Activated CD4-positive, alpha-beta T cell treated with anti-CD3 and anti-CD28 coated beads, Interleukin-2, Interleukin-4, amounts not matched to agents 100 ng/mL and 50 ng/mL, durations not matched to agents 16 hours and 8 hours (primary cell): Measurements from ENCODE around the gene TDRKH.
A peak's percentile ranks its signal among the peaks of the same experiment; 100 is the strongest.

Source experiments
- DNase-seq: peaks from one replicate; pipeline ENCODE4 v3.0.0-alpha.2; 2020; ENCODE audit warnings: low spot score

Gene TDRKH, protein sequence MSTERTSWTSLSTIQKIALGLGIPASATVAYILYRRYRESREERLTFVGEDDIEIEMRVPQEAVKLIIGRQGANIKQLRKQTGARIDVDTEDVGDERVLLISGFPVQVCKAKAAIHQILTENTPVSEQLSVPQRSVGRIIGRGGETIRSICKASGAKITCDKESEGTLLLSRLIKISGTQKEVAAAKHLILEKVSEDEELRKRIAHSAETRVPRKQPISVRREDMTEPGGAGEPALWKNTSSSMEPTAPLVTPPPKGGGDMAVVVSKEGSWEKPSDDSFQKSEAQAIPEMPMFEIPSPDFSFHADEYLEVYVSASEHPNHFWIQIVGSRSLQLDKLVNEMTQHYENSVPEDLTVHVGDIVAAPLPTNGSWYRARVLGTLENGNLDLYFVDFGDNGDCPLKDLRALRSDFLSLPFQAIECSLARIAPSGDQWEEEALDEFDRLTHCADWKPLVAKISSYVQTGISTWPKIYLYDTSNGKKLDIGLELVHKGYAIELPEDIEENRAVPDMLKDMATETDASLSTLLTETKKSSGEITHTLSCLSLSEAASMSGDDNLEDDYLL

DNA sequence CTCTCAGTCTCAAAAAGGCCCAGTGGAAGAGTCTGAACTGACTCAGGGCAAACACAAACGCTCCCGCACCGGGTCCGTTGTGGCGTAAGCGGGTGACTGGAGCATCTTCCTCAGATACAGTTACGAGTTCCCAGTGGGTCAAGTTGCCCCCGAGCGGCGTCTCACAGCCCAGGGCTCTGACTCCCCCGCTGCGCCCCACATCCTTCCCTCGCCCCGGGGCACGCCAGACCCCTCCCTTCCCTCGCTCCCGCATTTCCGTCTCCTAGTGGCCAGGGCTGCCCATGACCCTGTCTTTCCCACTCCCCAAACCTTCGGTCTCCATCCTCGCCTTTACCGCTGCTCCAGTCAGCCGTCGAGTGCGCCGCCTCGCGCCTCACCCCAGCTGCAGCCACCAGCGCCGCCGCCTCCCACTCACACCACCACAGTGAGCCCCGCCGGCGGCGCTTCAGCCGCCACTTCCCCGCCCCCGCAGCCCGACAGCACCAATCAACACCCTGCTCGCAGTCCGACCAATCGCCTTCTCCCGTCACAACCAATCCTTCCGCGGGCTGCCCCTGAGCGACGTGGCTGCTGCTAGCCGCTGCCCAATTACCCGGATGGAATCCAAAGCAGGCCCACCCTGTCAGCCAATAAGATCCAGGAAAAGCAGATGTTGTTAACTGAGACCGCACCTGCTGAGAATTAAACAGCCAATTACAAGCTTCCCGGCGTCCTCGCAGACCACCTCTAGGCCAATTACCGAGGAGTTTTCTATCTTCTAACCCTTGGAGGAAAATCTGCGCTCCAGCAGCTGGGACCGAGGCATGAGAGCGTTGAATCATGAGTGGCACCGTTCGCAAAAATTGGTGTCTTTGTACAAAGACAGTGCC lies at the start of gene TDRKH:
Gene TDRKH (minus strand): TSS at position 430 of the 869 bp plus-strand sequence. CDS start 7,478 bp downstream, outside the sequence.
- DNase-seq: peak; percentile 100

DNA sequence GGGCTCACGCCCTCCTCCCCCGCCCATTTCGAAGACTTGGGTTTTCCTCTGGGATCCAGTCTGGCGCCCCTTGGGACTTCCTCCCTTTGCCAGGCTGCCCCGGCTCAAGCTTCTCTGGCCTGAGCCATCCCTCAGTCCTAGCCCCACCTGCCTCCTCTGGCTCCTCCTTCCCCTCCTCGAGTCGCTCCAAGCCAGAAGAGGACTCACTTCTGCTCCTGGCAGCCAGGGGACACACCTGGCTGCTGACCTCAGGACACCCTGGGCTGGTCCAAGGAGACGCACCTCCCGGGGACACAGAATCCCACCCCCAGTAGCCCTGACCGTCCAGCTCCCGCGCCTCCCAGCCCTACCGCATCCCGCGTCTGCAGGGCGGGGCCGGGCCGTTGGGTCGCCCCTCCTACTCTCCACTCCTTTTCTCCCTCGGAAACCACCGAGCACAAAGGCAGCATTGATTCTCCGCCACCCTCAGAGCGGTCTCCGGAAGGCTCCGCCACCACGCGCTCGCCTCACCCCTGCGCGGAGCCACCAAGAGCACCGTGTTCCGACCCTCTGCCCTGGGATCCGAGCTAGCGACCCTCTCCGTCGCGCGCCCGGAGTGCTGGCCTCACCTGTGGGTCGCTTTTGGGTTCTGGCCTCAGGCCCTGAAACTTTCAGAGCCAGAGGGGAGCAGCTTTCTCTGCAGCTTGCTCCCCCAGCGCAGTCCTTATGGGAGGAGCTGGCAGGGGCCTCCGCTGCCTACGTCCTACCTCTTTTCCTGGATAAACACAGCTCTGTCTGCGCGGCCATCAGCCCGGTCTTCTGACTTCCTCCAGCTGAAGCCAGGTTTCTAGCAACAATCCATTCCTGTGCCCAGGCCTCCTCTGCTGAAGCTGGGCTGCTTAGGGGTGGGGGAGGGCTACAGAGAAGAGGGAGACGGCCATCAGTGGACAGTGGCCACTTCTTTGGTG lies 49.4 kb upstream of the TDRKH start, which contains the start of gene C2CD4D:
Gene C2CD4D (minus strand): TSS at position 364 of the 947 bp plus-strand sequence. CDS start 831 bp downstream, outside the sequence.
- peak; percentile 85 for DNase-seq

DNA sequence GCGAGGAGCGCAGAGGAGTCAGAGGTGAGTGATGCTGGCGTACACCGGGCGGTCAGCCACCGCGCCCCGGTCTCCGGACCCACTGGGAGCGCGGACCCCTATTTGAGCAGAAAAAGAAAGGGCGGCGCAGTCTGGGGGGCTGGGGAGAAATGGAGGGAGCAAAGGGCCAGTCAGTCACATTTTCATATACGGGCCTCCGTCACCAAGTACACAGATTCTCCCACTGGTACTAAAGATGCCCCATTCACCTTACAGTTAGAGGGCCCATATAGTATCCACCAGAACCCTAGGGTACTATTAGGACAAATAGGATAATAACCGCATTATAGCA lies 48.7 kb upstream of the TDRKH start:
- no peak for DNase-seq

DNA sequence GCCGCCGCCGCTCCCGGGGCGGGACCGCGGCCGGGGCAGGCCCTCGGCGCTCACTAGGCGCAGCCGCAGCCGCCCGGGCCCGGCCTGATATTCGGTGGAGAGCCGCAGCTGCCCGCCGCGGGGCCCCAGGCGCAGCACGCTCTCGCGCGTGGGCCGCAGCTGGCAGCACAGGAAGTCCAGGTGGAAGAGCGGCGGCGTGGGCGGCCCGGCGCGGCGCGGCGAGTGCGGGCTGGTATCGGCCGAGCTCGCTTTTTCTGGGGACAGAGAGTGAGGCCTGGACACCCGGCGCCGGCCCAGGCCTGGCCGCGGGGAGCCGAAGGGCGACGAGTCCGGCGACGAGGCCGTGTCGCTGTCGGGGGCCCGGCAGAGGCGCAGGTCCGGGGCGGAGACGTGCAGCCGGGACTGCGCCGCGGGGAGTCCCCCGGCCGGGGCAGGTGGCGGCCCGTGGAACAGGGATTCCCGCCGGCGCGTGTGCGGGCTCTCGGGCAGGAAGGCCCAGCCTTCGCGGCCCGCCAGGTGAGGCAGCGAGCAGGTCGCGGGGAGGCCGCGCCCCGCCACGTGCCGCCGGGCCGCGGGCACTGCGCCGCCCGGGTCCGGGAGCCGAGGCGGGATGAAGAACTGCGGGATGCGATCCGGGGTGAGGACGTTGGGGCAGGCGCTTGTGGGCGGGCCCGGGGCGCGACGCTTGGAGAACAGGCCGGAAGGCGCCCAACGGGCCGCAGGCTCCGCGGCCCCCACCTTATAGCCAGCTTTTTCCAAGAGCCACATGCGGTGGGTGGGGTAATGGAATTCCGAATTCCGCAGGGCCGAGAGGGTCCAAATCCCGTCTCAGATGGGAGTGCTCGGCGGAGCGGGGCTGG lies 48.2 kb upstream of the TDRKH start:
- no peak for DNase-seq

DNA sequence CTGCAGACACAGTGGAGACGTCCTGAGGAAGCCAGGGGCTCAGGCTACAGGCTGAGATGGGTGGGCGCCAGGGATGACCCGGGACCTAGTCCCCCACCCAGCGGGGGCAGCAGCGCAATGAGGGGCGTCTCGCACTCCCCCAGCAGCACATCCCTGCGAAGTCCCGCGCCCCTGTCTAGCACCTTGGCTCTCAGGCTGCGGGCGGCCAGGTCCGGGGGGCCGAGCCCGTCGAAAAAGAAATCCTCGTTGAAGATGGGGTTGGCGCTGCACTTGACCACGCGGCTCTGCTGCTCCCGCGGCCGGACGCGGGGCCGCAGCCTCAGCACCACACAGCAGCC lies 47.6 kb upstream of the TDRKH start:
- DNase-seq: no peak

DNA sequence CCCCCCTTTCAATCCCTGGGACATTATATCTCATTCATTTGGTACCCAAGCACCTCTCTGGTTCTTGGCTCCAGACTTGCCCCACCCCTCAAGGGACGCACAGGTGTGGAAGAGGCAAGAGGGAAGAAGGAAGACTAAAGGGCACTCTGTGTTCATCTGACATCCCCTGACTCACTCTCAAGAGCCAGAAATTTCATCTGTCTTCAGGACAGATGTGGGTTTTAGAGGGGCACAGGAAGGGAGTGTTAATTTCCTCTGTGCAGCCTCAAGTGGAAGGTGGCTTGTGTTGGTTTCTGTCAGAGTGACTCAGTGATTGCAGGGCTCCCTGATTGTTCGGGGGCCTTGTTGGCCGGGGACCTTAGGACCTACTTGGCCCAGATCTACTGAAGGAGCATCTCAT lies 46.9 kb upstream of the TDRKH start:
- peak; percentile 63 for DNase-seq

DNA sequence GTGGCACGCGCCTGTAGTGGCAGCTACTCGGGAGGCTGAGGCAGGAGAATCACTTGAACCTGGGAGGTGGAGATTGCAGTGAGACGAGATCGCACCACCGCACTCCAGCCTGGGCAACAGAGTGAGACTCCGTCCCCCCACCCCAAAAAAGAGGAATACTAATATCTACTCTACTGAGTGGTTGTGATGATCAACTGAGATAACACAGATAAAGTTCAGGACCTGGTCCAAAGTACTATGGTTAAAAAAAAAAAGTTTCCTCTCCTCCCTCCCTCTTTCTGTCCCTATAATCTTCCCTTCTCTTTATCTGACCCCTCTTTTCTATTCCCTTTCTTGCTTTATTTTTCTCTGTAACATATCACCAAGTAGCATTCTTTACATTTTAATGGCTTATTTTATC lies 45.3 kb upstream of the TDRKH start:
- DNase-seq: no peak

DNA sequence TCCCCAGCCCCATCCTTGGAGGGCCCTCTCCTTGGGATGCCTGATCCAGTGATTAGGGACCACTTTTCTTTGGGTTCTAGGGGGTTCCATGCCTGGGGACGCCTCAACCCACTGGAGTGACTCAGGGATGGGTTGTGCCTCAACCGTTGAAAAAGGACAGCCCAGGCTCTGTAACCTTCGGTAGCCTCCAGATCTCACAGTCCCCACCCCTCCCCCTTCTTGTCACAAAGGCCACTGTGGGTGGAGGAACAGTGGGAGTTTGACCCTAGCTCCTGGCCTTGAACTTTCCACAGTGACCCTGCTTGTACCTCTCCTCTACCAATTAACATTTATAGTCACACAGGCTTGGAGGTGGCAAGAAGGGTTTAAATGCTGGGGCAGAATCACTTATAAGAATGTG lies 43.9 kb upstream of the TDRKH start:
- no peak for DNase-seq

DNA sequence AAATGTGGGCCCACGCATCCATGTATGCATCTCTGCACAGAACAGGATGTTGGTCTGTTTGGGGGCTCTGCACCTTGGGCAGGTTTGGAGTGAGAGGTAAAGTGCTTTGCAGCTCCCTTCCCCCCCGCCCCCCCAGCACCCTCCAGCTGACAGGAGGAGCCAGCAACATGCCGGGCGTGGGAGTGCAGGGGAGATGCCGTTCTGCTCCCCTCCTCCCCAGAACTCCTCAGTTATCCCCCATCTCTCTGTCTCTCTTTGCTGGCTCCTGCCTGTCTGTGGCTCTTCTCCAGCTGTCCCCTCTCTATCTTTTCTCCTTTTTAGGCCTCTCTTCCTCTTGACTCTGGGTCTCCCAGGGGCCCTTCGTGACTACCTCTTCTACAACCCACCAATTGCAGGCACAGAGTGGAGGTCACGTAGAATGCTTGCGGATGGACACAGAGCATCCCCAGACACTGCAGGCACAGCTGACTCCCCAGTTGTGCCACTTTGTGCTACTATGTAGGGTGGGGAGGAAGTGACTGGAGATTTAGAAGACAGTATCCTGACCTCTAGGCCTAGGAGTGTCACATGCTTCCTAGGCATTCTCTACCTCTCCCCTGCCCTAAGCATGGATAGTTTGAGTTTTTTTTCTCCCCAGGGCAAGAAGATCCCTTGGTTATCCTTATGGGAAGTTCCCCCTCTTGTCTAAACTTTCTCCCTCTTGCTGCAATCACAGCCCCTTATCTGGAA lies 43.0 kb upstream of the TDRKH start:
- no peak for DNase-seq

DNA sequence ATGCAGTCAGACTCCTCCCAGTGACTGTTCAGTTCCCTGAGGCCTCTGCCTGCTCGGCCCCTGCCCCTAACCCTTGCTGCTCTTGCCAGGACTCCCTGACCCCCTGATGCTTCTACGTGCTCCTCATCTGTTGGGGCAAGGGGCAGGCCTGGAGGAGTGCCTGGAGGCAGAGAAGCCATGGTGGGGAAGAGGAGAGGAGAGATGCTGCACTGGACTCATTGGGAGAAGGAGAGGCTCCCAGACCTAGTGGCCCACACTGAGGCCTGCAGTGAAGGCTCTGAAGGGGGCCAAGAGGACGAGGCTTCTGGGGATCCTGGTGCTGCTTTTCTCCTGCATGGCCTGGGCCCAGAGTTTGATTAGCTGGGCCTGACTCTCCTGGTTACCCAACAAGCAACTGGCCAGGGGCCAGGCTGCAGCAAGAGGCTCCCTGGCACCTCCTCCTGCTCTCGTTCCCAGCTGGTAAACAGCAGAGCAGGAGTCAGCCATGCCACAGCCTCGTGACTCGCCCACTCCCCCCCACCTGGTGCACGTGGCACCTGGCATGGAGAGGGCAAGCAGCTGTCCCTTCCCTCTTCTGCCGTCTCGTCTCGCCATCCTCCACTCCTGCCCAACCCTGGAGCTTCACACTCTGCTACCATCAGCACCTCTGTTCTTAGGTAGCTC lies 42.1 kb upstream of the TDRKH start:
- DNase-seq: no peak

DNA sequence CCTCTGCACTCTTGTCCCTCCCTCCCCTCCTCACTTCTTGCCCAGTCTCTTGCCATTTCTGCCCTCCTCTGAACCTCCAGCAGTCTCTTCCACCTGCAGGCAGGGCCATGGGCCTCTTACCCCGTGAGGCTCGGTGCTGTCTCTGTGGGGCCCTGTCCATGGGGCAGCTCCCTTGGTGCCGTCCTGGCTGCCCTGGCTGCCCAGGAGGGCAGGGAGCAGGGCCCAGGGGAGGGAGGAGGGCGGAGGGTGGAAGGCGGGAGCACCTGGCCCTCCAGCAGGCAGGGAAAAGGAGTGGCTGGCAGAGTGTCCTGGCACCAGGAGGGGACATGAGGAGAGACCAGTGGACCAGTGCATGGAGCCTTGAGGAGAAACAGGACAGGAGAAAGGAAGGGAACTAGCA lies 41.3 kb upstream of the TDRKH start, which contains the start of gene RORC:
Gene RORC (minus strand): TSS at position 198 of the 400 bp plus-strand sequence. CDS start 38 bp downstream, at position 160.
- DNase-seq: no peak

DNA sequence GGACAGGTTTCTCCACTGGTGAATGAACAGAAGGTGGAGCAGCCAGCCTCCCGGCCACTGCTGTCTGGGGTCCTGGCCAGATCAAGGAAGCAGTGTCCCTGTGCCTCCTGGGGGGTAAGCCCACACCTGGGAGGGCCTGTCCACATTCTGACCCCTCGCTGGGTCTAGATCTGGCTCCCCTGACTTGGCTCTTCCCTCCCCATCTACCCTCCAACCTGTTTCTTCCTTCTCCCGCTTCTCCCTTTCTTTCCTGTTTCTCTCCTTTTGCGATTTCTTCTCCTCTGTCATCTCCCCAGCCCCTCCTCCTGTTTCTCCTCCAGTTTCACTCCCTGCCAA lies 40.9 kb upstream of the TDRKH start:
- no peak for DNase-seq

DNA sequence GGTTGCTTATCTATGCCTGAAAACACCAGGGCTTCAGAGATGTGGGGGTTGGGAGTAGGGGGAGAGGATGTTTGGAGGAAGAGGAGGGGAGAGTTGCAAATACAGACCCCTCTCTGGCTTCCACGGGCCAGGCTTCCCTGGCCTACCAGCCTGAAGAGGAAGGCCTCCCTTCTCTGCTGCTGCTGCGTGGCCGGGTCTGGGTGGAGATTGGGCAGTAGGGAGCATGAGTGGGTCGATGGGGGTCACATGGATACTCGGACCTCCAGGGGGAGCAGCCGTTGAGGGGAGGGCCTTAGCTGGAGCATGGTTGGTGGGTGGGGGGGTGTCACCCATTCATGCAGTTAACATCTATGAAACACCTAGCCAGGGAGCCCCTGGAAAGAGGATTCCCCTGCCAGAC lies 39.8 kb upstream of the TDRKH start:
- no peak for DNase-seq

DNA sequence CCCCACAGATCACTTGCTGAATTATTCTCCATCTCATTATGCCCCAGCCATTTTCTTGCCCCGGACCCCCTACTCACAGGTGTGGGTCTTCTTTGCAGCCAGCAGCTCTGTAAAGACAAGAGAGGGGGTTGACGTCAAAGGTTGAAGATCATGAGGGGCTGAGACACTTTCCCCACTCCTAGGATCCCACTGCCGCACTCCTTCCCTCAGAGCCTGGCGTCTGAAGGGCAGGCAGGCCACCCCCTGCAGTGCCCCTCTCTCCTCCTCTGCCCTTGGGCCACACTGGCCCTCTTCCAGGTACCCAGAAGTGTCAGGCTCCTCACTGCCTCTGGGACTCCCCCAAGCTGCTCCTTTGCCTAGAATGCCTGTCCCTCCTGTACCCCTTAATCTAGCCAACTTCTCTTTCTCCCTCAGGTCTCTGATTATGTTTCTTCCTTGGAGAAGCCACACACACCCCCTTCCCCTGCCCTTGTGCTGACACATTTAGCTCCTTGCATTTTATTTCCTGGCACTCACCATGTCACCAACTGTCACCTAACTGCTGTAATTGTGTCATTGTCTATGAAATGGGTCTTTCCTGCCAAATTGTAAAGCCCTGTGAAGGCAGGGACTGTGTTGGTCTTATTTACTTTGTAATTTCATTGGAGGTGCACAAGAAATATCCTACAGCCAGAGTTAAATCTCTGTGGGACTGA lies 39.2 kb upstream of the TDRKH start:
- DNase-seq: peak; percentile 71

DNA sequence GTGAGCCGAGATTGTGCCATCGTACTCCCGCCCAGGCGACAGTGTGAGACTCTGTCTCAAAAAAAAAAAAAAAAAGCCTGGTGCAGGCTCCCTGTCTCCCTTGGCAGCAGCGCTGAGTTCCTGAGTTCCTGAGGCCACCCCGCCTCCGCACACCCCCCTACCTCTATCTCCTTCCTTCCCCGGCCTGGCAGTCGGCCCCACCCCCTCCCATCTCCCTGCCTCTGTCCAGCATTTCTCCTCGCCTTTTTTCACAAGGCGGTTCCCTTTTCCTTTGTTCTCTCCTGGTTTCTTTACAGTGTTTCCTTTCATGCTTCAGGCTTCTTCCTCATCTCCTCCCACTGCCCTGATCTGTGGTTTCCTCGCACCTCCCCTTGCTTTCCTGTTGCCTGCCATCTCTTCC lies 38.6 kb upstream of the TDRKH start:
- no peak for DNase-seq

DNA sequence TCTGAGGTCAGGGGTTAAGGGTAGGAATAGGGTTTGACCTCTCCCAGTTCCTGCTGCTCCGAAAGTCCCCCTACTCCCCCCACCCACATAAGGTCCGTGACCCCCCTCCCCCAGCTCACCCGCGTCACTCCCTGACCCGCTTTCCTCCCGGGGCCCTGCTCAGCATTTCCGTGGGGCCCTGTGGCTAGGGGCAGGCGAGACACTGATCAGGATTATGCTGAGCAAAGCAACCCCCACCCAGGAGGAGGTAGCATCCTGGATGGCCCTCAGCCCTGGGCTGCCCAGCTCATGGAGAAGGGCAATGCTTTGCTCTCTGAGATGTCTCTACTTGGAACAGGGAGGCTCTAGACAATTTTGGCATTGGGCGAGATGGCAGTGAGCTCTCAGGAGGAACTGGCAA lies 37.6 kb upstream of the TDRKH start:
- DNase-seq: no peak

DNA sequence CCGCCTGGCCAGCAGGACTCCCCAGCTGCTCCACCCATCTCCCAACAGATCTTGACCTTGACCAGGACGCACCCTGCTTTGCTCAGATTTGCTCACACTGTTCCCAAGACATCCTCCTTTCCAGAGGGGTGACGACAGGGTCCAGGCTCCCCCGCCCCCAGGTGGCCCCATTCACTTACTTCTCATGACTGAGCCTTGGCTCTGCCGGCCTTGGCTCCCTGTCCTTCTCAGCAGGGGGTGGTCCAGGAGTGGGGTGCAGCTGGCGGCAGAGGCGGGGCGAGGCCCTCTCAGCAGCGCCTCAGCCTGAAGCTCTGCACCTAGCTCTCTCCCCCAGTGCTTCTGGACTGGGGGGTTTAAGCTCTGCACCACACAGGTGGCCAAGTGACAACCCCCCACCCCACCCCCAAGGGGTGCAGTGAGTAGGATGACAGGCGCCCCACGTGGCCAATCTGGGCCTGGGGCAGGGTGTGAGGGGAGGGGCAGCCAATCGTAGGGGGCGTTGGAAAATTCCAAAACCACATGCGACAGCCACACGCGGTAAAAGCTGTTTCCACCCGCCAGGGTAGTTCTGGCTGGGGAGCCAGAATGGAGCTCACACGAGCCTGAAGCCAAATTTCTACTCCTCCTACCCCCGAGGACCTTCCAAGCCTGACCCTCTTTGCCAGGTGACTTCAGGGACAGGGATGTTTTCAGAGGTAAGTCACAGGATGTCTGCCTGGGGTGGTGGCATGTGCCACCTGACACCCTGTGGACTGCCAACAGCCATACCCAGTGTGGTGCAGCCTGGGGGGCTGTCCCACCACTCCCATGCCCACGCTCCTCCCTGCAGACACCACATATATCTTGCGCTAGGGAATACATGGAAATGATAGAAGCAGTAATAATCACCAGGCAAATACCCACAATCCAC lies 35.7 kb upstream of the TDRKH start:
- no peak for DNase-seq

DNA sequence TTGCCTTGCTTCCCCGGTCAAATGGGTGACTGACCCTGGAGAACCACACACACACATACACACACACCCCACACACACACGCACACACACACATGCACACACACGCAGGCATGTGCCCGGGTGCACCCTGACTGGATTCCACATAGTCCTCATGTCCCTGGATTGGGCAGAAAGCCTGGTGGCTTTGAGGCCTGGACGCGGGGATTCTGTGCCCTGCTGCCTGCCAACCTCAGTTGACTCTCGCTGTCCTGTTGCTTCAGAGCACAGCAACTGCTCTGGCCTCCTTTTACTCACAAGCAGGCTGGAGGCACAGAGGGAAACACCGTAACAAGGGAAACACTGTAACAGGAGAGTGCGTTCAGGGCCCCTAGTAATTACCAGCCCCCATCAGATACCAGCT lies 34.9 kb upstream of the TDRKH start:
- DNase-seq: no peak
